Retinal pigment epithelial cell (primary cell): ENCODE measurements around the gene DNAJC24.

Experiments
- DNase-seq: peaks from one replicate; pipeline ENCODE4 v3.0.0-alpha.2; 2010; ENCODE audit warnings: low read depth
- H3K4me3 ChIP-seq: 2 replicates; pipeline ENCODE4 v1.5.1; 2011; ENCODE audit warnings: mild to moderate bottlenecking, low read length, control low read depth, moderate library complexity
- CTCF ChIP-seq: conservative IDR thresholded peaks from 2 replicates; pipeline ENCODE4 v1.5.1; 2011; ENCODE audit warnings: low read depth, low read length, control low read depth, inconsistent platforms

The DNAJC24 gene

GRCh38 chr11:31422703-31423102 is 53.0 kb downstream of the DNAJC24 start:
- no peak for DNase-seq
- TF ChIP-seq CTCF: no peak

GRCh38 chr11:31424652-31425051 is 55.0 kb downstream of the DNAJC24 start:
- no peak for DNase-seq
- no peak overlapping the region for H3K4me3 ChIP-seq
- no peak for TF ChIP-seq CTCF

More at GRCh38 chr11:31422703-31423102, 53.0 kb downstream of the DNAJC24 start:
- no peak overlapping the region for H3K4me3 ChIP-seq

- DNase-seq: no peak
- no peak overlapping the region for H3K4me3 ChIP-seq
- no peak for TF ChIP-seq CTCF
Measured at GRCh38 chr11:31433851-31434250, 64.2 kb downstream of the DNAJC24 start.

GRCh38 chr11:31437742-31438435 is 68.2 kb downstream of the DNAJC24 start:
- DNase-seq: no peak
- TF ChIP-seq CTCF: no peak
- no peak overlapping the region for H3K4me3 ChIP-seq

- DNase-seq: no peak
- TF ChIP-seq CTCF: no peak
- H3K4me3 ChIP-seq: no peak overlapping the region
Measured at GRCh38 chr11:31441296-31441695, 71.6 kb downstream of the DNAJC24 start.

GRCh38 chr11:31442086-31442485 is 72.4 kb downstream of the DNAJC24 start:
- no peak for DNase-seq
- no peak for TF ChIP-seq CTCF

GRCh38 chr11:31443802-31444201 is 74.1 kb downstream of the DNAJC24 start:
- DNase-seq: no peak
- H3K4me3 ChIP-seq: no peak overlapping the region
- TF ChIP-seq CTCF: no peak

More at GRCh38 chr11:31442086-31442485, 72.4 kb downstream of the DNAJC24 start:
- no peak overlapping the region for H3K4me3 ChIP-seq
